Stimulated activated CD4-positive, alpha-beta T cell treated with anti-CD3 and anti-CD28 coated beads, Interleukin-1b, Interleukin-23, amount 100 ng/mL, for 48 hours (primary cell): ENCODE results near the gene ZNF227.
"Not testable (repeated sequence)": the region's sequence is repeated elsewhere in the genome, so short reads cannot be mapped to it uniquely, and the experiment has no call there.

Source experiments
- DNase-seq: peaks from one replicate; pipeline ENCODE4 v3.0.0-alpha.2; 2020

The ZNF227 gene

GRCh38 chr19:44212250-44212865, at the start of gene ZNF227:
Gene ZNF227 (plus strand): TSS chr19:44212532. CDS start chr19:44217793, 5,261 bp downstream.
- peak; percentile 82 for DNase-seq

- DNase-seq: no peak
Measured at GRCh38 chr19:44163789-44164188, 48.5 kb upstream of the ZNF227 start.

- no peak for DNase-seq
Measured at GRCh38 chr19:44164327-44164672, 48.0 kb upstream of the ZNF227 start.

- peak; percentile 87 for DNase-seq
Measured at GRCh38 chr19:44164673-44165512, 47.4 kb upstream of the ZNF227 start, which contains the start of gene ZNF226. Gene ZNF226 (plus strand): TSS chr19:44165100. CDS start chr19:44170081, 4,981 bp downstream.

- not testable (repeated sequence) for DNase-seq
Measured at GRCh38 chr19:44170660-44171059, 41.7 kb upstream of the ZNF227 start.

GRCh38 chr19:44176590-44176989, 35.7 kb upstream of the ZNF227 start:
- no peak for DNase-seq

GRCh38 chr19:44180968-44181367, 31.4 kb upstream of the ZNF227 start:
- DNase-seq: no peak

- DNase-seq: no peak
Measured at GRCh38 chr19:44182145-44182544, 30.2 kb upstream of the ZNF227 start.

- no peak for DNase-seq
Measured at GRCh38 chr19:44190020-44190419, 22.3 kb upstream of the ZNF227 start.

- no peak for DNase-seq
Measured at GRCh38 chr19:44192127-44192526, 20.2 kb upstream of the ZNF227 start.

- no peak for DNase-seq
Measured at GRCh38 chr19:44196772-44197171, 15.6 kb upstream of the ZNF227 start.

GRCh38 chr19:44202470-44202869, 9.9 kb upstream of the ZNF227 start:
- DNase-seq: no peak

GRCh38 chr19:44202974-44203373, 9.4 kb upstream of the ZNF227 start:
- no peak for DNase-seq

- DNase-seq: not testable (repeated sequence)
Measured at GRCh38 chr19:44203877-44204276, 8.5 kb upstream of the ZNF227 start.

- DNase-seq: no peak
Measured at GRCh38 chr19:44204772-44205171, 7.6 kb upstream of the ZNF227 start.

GRCh38 chr19:44207126-44207803, 5.1 kb upstream of the ZNF227 start:
- peak; percentile 81 for DNase-seq

- no peak for DNase-seq
Measured at GRCh38 chr19:44212866-44213346, 574 bp downstream of the ZNF227 start.

- DNase-seq: not testable (repeated sequence)
Measured at GRCh38 chr19:44219926-44220325, 7.6 kb downstream of the ZNF227 start.

- not testable (repeated sequence) for DNase-seq
Measured at GRCh38 chr19:44220761-44221160, 8.4 kb downstream of the ZNF227 start.

- DNase-seq: not testable (repeated sequence)
Measured at GRCh38 chr19:44221291-44221690, 9.0 kb downstream of the ZNF227 start.

GRCh38 chr19:44228318-44228717, 16.0 kb downstream of the ZNF227 start:
- DNase-seq: no peak

- no peak for DNase-seq
Measured at GRCh38 chr19:44232867-44233266, 20.5 kb downstream of the ZNF227 start.

GRCh38 chr19:44236384-44236783, 24.1 kb downstream of the ZNF227 start:
- DNase-seq: no peak

GRCh38 chr19:44252332-44252731, 40.0 kb downstream of the ZNF227 start:
- not testable (repeated sequence) for DNase-seq
